ENCODE data around the gene FAM107B.

- TF ChIP-seq TEAD4 (IDR thresholded peaks at IDR 0.05) (no peak), YY1 (IDR thresholded peaks at IDR 0.05; ENCODE audit: low read depth) (no peak), EP300 (IDR thresholded peaks at IDR 0.05; ENCODE audit: borderline replicate concordance) (no peak), REST (IDR thresholded peaks at IDR 0.05; ENCODE audit: low read depth) (no peak)
Measured at GRCh38 chr10:14617852-14618251, 156.8 kb downstream of the FAM107B start.
